ENCODE data around the gene DEFB113. TPM values are rescaled to one million over a fixed set of nuclear protein-coding genes. Genes with fewer than 3 reads are reported as not detected.

Gene DEFB113
- total and polyA plus RNA-seq, 2 experiments from 2014 or later, result not detected

DNA sequence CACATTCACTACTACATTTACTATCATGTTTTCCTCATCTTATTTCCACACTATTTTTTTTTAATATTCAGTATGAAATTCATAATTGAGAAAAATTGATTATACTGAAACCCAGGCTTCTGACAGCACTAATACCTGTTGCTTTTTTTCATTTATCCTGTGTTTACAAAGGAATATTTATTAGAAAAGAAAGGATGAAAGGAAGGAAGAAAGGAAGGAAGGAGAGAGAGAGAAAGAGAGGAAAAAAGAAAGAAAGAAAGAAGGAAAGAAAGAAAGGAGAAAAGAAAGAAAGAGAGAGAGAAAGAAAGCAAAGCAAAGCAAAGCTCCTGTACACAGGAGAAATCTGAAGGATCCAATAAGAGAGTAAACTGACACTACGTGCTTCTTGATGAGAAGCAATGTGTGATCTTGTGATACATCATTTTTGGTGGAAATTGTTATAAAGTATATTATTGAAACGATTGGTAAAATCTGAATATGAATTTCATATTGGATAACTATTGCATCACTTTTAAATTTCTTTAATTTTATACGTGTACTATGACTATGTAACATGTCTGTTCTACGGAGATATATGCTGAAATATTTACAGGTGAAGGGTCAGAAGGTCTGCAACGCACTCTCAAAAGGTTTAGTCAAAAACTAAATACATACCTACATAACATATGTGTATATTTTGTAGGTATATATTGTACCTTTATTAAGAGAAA is 49.3 kb downstream of the DEFB113 start:
- H3K4me1 ChIP-seq (ENCODE audit: insufficient read depth), result peaks cover 36% of the 10 kb centered on the region
- H3K27ac Mint-ChIP-seq, result no peak overlapping the region
- ATAC-seq, result no peak

More for the DNA sequence above, 49.3 kb downstream of the DEFB113 start:
- TF ChIP-seq NANOG (IDR thresholded peaks at IDR 0.05; ENCODE audit: borderline replicate concordance) (no peak), EZH2 (IDR thresholded peaks at IDR 0.05; ENCODE audit: low read depth, unreplicated experiment) (no peak), CREB1 (CRISPR knock-in tag; IDR thresholded peaks at IDR 0.05; ENCODE audit: low read depth) (no peak), ZNF331 (CRISPR knock-in tag; IDR thresholded peaks at IDR 0.05; ENCODE audit: low read depth) (no peak), POLR2AphosphoS5 (IDR thresholded peaks at IDR 0.05; ENCODE audit: low read depth) (no peak), ZNF114 (CRISPR knock-in tag; IDR thresholded peaks at IDR 0.05) (no peak), STAT1 (IDR thresholded peaks at IDR 0.05; ENCODE audit: unreplicated experiment) (no peak), JUNB (IDR thresholded peaks at IDR 0.05; ENCODE audit: unreplicated experiment) (no peak), REST (IDR thresholded peaks at IDR 0.05; ENCODE audit: unreplicated experiment) (no peak)
- TF ChIP-seq, protein P1, sequence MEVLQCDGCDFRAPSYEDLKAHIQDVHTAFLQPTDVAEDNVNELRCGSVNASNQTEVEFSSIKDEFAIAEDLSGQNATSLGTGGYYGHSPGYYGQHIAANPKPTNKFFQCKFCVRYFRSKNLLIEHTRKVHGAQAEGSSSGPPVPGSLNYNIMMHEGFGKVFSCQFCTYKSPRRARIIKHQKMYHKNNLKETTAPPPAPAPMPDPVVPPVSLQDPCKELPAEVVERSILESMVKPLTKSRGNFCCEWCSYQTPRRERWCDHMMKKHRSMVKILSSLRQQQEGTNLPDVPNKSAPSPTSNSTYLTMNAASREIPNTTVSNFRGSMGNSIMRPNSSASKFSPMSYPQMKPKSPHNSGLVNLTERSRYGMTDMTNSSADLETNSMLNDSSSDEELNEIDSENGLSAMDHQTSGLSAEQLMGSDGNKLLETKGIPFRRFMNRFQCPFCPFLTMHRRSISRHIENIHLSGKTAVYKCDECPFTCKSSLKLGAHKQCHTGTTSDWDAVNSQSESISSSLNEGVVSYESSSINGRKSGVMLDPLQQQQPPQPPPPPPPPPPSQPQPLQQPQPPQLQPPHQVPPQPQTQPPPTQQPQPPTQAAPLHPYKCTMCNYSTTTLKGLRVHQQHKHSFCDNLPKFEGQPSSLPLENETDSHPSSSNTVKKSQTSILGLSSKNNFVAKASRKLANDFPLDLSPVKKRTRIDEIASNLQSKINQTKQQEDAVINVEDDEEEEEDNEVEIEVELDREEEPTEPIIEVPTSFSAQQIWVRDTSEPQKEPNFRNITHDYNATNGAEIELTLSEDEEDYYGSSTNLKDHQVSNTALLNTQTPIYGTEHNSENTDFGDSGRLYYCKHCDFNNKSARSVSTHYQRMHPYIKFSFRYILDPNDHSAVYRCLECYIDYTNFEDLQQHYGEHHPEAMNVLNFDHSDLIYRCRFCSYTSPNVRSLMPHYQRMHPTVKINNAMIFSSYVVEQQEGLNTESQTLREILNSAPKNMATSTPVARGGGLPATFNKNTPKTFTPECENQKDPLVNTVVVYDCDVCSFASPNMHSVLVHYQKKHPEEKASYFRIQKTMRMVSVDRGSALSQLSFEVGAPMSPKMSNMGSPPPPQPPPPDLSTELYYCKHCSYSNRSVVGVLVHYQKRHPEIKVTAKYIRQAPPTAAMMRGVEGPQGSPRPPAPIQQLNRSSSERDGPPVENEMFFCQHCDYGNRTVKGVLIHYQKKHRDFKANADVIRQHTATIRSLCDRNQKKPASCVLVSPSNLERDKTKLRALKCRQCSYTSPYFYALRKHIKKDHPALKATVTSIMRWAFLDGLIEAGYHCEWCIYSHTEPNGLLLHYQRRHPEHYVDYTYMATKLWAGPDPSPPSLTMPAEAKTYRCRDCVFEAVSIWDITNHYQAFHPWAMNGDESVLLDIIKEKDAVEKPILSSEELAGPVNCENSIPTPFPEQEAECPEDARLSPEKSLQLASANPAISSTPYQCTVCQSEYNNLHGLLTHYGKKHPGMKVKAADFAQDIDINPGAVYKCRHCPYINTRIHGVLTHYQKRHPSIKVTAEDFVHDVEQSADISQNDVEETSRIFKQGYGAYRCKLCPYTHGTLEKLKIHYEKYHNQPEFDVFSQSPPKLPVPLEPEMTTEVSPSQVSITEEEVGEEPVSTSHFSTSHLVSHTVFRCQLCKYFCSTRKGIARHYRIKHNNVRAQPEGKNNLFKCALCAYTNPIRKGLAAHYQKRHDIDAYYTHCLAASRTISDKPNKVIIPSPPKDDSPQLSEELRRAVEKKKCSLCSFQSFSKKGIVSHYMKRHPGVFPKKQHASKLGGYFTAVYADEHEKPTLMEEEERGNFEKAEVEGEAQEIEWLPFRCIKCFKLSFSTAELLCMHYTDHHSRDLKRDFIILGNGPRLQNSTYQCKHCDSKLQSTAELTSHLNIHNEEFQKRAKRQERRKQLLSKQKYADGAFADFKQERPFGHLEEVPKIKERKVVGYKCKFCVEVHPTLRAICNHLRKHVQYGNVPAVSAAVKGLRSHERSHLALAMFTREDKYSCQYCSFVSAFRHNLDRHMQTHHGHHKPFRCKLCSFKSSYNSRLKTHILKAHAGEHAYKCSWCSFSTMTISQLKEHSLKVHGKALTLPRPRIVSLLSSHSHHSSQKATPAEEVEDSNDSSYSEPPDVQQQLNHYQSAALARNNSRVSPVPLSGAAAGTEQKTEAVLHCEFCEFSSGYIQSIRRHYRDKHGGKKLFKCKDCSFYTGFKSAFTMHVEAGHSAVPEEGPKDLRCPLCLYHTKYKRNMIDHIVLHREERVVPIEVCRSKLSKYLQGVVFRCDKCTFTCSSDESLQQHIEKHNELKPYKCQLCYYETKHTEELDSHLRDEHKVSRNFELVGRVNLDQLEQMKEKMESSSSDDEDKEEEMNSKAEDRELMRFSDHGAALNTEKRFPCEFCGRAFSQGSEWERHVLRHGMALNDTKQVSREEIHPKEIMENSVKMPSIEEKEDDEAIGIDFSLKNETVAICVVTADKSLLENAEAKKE (CRISPR knock-in tag; IDR thresholded peaks at IDR 0.05), result no peak
- no peaks in the 10 kb centered on the region for H3K36me3 Mint-ChIP-seq (ENCODE audit: low read depth)
- Histone ChIP-seq H3K9me2 (ENCODE audit: insufficient read depth) (no peaks in the 10 kb centered on the region), H3K4me2 (no peak overlapping the region), H3K79me2 (replicated peaks; ENCODE audit: insufficient read depth) (no peaks in the 10 kb centered on the region), H3K36me3 (ENCODE audit: insufficient read depth) (no peaks in the 10 kb centered on the region), H3F3A (replicated peaks; ENCODE audit: low read depth) (0 out of 2 replicates have a peak, but pooled peaks cover 4% of the 10 kb centered on the region), H2AFZ (no peak overlapping the region), H4K20me1 (replicated peaks; ENCODE audit: insufficient read depth) (no peaks in the 10 kb centered on the region), H3K27ac (ENCODE audit: low read depth) (no peak overlapping the region), H3K27me3 (ENCODE audit: insufficient read depth) (no peaks in the 10 kb centered on the region), H3K4me3 (no peak overlapping the region)
- peaks cover 42% of the 10 kb centered on the region for H3K4me1 Mint-ChIP-seq
- H3K27me3 Mint-ChIP-seq (ENCODE audit: insufficient read depth, low read depth, poor library complexity), result no peaks in the 10 kb centered on the region
- H3K4me3 Mint-ChIP-seq, result no peak overlapping the region
- no peak for DNase-seq (ENCODE audit: low spot score)
- H3K9me3 Mint-ChIP-seq, result no peaks in the 10 kb centered on the region; the same call in 2 of the 3 replicates

All from GM23338 (cell line).